Midbrain (tissue), 1 donor: ENCODE data around the gene LCN6.
A peak's percentile ranks its signal among the peaks of the same experiment; 100 is the strongest.
"Not testable (repeated sequence)": the region's sequence is repeated elsewhere in the genome, so short reads cannot be mapped to it uniquely, and the experiment has no call there.

Experiments
- DNase-seq: peaks from one replicate; lab custom pipeline; 2025; lab: John Stamatoyannopoulos, UW

The LCN6 gene

GRCh38 chr9:136784249-136784996 is 36.1 kb upstream of the LCN6 start:
- peak; percentile 54 for DNase-seq

GRCh38 chr9:136782452-136782851 is 34.1 kb upstream of the LCN6 start:
- DNase-seq = no peak

GRCh38 chr9:136779808-136780207 is 31.5 kb upstream of the LCN6 start:
- DNase-seq = no peak

GRCh38 chr9:136777359-136777758 is 29.0 kb upstream of the LCN6 start:
- no peak for DNase-seq

GRCh38 chr9:136776947-136777346 is 28.6 kb upstream of the LCN6 start:
- no peak for DNase-seq

GRCh38 chr9:136775191-136775590 is 26.9 kb upstream of the LCN6 start:
- no peak for DNase-seq

GRCh38 chr9:136774416-136775045 is 26.2 kb upstream of the LCN6 start:
- no peak for DNase-seq

GRCh38 chr9:136773386-136774044 is 25.2 kb upstream of the LCN6 start:
- DNase-seq = peak; percentile 9

GRCh38 chr9:136771907-136772415 is 23.6 kb upstream of the LCN6 start:
- DNase-seq = no peak

GRCh38 chr9:136769710-136770191 is 21.4 kb upstream of the LCN6 start:
- no peak for DNase-seq

GRCh38 chr9:136766410-136767120 is 18.2 kb upstream of the LCN6 start:
- DNase-seq = peak; percentile 51

GRCh38 chr9:136765745-136766409 is 17.6 kb upstream of the LCN6 start:
- not testable (repeated sequence) for DNase-seq

- no peak for DNase-seq
Observed at GRCh38 chr9:136765041-136765440, 16.7 kb upstream of the LCN6 start.

- DNase-seq = no peak
Observed at GRCh38 chr9:136764301-136764891, 16.1 kb upstream of the LCN6 start, which contains the start of gene LCN15. LCN15 (minus strand) TSS chr9:136764518; CDS start chr9:136764488, 30 bp downstream.

GRCh38 chr9:136763649-136764035 is 15.3 kb upstream of the LCN6 start:
- no peak for DNase-seq

- no peak for DNase-seq
Observed at GRCh38 chr9:136762915-136763648, 14.8 kb upstream of the LCN6 start.

- no peak for DNase-seq
Observed at GRCh38 chr9:136762221-136762691, 13.9 kb upstream of the LCN6 start.

- DNase-seq = no peak
Observed at GRCh38 chr9:136761545-136761981, 13.2 kb upstream of the LCN6 start.

GRCh38 chr9:136760834-136761544 is 12.7 kb upstream of the LCN6 start:
- peak; percentile 21 for DNase-seq
